Left forelimb (tissue), 1 donor: Measurements from ENCODE around the gene KPNA6.

Source experiments
- DNase-seq: peaks from one replicate; pipeline ENCODE4 v3.0.0-alpha.2; 2018; ENCODE audit warnings: low spot score

The KPNA6 gene

DNA sequence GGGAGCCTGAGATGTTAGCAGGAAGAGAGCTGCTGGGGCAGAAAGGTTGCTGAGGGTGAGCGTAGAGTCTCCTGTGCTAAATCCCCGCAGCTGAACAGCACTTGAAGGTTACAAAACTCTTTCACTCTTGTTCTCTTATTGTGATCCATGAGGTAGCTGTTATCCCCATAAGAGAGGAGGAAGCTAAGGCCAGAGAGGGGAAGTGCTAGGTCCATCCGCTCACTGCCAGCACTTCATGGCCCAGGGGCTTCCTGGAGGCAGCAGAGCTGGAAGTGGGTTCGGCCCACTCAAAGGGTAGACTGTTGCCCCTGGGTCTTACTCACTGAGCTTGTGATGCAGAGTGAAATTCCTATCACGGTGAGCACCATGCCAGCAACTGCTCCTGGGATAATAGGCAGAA, 108.7 kb downstream of the KPNA6 start:
- no peak for DNase-seq

- DNase-seq, result no peak
These were observed 111.2 kb downstream of the KPNA6 start for GRCh38 chr1:32219022-32219421.

GRCh38 chr1:32220746-32221580, 113.1 kb downstream of the KPNA6 start:
- DNase-seq, result no peak

- no peak for DNase-seq
These were observed 113.7 kb downstream of the KPNA6 start for GRCh38 chr1:32221581-32221979.

GRCh38 chr1:32221980-32222755, 114.3 kb downstream of the KPNA6 start, which contains the start of the genes EIF3I and TMEM234:
Gene EIF3I (plus strand): TSS chr1:32222407. CDS start chr1:32222442, 35 bp downstream.
Gene TMEM234 (minus strand): TSS chr1:32222353. CDS start chr1:32222322, 31 bp downstream.
- DNase-seq, result peak; percentile 95

DNA sequence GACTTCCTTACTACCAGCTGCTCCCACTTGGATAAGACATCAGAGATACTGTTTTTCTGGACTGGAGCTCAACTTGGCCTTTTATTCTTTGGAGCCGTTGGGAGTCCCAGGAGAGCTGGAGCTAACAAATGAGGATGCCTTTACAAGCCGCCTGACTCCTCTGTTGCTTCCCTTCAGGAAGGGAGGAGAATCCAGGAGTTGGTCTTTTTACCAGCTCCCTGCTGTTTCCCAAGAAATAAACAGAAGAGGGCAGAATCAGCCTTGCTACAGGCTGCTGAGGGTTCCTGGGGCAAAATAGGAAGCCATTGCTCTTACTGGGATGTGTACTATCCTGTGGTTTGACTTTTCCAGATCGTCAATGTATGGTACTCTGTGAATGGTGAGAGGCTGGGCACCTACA, 115.8 kb downstream of the KPNA6 start:
- no peak for DNase-seq

DNA sequence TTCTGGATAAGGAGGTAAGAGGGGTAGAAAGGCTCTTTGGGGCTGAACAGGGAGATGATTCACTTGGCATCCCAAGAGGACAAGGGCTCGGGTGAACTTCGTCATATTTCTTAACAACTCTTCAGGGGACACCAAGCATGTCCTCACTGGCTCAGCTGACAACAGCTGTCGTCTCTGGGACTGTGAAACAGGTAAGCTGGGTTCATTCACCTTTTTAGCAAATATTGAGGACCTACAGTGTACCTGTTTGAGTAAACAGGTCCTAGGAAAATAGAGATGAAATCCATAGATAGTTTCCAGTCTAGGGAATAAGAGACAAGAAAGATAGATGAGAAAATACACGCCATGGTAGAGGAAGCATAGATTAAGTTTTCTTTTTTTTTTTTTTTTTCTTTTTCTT, 116.4 kb downstream of the KPNA6 start:
- DNase-seq, result no peak
